Measurements from ENCODE around the gene CD47. TPM values are rescaled to one million over a fixed set of nuclear protein-coding genes. Genes with fewer than 3 reads are reported as not detected.

The CD47 gene
- polyA plus RNA-seq, 3 donors = 52.3 to 203 (median 173) TPM

- peak overlapping the region; percentile 87 for H3K4me2 ChIP-seq (replicated peaks; ENCODE audit: extremely low read depth, low read length, poor library complexity, severe bottlenecking)
- Mint-ChIP-seq H3K4me1 (peaks cover 16% of the 10 kb centered on the region), H3K36me3 (no peaks in the 10 kb centered on the region), H3K4me3 (peak overlapping the region; percentile 61 to 77), H3K9me3 (peaks cover 0 to 4% (median 0%) of the 10 kb centered on the region in 7 donors), H3K27ac (peak overlapping the region in 5 of 7 donors; percentile 48 to 97 (median 66)), H3K27me3 (ENCODE audit: low read depth in 3 of 3) (peaks cover 2 to 6% (median 3%) of the 10 kb centered on the region in 3 donors)
- intact Hi-C loops (cut with micrococcal nuclease) = no loop called here
- H3K79me2 ChIP-seq (ENCODE audit: insufficient read depth, low read length) = peaks cover 70% of the 10 kb centered on the region
- no peaks in the 10 kb centered on the region for H3K36me3 ChIP-seq (replicated peaks in 1 of 2; ENCODE audit: control insufficient read depth in 1 of 2, insufficient read depth in 2 of 2, low read length in 2 of 2)
- peak overlapping the region in 1 of 2 donors; percentile 96 for H3K27ac ChIP-seq (ENCODE audit: low read depth in 1 of 2, low read length in 2 of 2)
- H4K20me1 ChIP-seq (ENCODE audit: insufficient read depth, low read length) = peaks cover 23% of the 10 kb centered on the region
- peaks cover 34 to 51% of the 10 kb centered on the region in 2 donors for H3K4me1 ChIP-seq (ENCODE audit: control insufficient read depth in 1 of 2, insufficient read depth in 2 of 2, low read length in 2 of 2)
- TF ChIP-seq CTCF (IDR thresholded peaks at IDR 0.05) = no peak
- H3K27me3 ChIP-seq (ENCODE audit: control insufficient read depth in 2 of 2, insufficient read depth in 2 of 2, low read length in 2 of 2) = no peaks in the 10 kb centered on the region
- peak; percentile 15 to 44 (median 38) for DNase-seq
- H2AFZ ChIP-seq (ENCODE audit: insufficient read depth, low read depth, low read length, poor library complexity, severe bottlenecking) = no peak overlapping the region
- 0% methylated on average over 2 of the region's 2 CpGs for WGBS (ENCODE audit: insufficient coverage)
- peak overlapping the region; percentile 97 for H3K9ac ChIP-seq (ENCODE audit: insufficient read depth, low read length, poor library complexity, severe bottlenecking)
- H3K9me3 ChIP-seq (replicated peaks in 1 of 2; ENCODE audit: control insufficient read depth in 1 of 2, insufficient read depth in 1 of 2, low read length in 2 of 2) = no peaks in the 10 kb centered on the region
- H3K4me3 ChIP-seq (replicated peaks in 1 of 3; ENCODE audit: low read depth in 2 of 3, low read length in 3 of 3) = peak overlapping the region; percentile 9 to 94 (median 82)
Measured at GRCh38 chr3:108088697-108089096, 2.1 kb downstream of the CD47 start.

GRCh38 chr3:108088146-108088545, 2.7 kb downstream of the CD47 start:
- Histone ChIP-seq H3K9ac (ENCODE audit: insufficient read depth, low read length, poor library complexity, severe bottlenecking) (no peak overlapping the region), H3K36me3 (replicated peaks in 1 of 2; ENCODE audit: control insufficient read depth in 1 of 2, insufficient read depth in 2 of 2, low read length in 2 of 2) (no peaks in the 10 kb centered on the region), H3K9me3 (replicated peaks in 1 of 2; ENCODE audit: control insufficient read depth in 1 of 2, insufficient read depth in 1 of 2, low read length in 2 of 2) (no peaks in the 10 kb centered on the region), H3K27ac (ENCODE audit: low read depth in 1 of 2, low read length in 2 of 2) (peak overlapping the region in 1 of 2 donors; percentile 43), H3K4me1 (ENCODE audit: control insufficient read depth in 1 of 2, insufficient read depth in 2 of 2, low read length in 2 of 2) (peaks cover 34 to 51% of the 10 kb centered on the region in 2 donors), H3K4me2 (replicated peaks; ENCODE audit: extremely low read depth, low read length, poor library complexity, severe bottlenecking) (peak overlapping the region; percentile 87), H3K27me3 (ENCODE audit: control insufficient read depth in 2 of 2, insufficient read depth in 2 of 2, low read length in 2 of 2) (no peaks in the 10 kb centered on the region), H3K79me2 (ENCODE audit: insufficient read depth, low read length) (peaks cover 76% of the 10 kb centered on the region), H4K20me1 (ENCODE audit: insufficient read depth, low read length) (peaks cover 28% of the 10 kb centered on the region), H2AFZ (ENCODE audit: insufficient read depth, low read depth, low read length, poor library complexity, severe bottlenecking) (no peak overlapping the region), H3K4me3 (replicated peaks in 1 of 3; ENCODE audit: low read depth in 2 of 3, low read length in 3 of 3) (peak overlapping the region in 1 of 3 experiments; percentile 94)
- peaks cover 17% of the 10 kb centered on the region for H3K4me1 Mint-ChIP-seq
- no peak for TF ChIP-seq CTCF (IDR thresholded peaks at IDR 0.05)
- peak overlapping the region in 2 of 7 donors; percentile 37 to 70 for H3K27ac Mint-ChIP-seq
- peaks cover 2 to 6% (median 3%) of the 10 kb centered on the region in 3 donors for H3K27me3 Mint-ChIP-seq (ENCODE audit: low read depth in 3 of 3)
- intact Hi-C loops (cut with micrococcal nuclease) = no loop called here
- peaks cover 0 to 4% (median 0%) of the 10 kb centered on the region in 7 donors for H3K9me3 Mint-ChIP-seq
- DNase-seq = no peak
- no peaks in the 10 kb centered on the region for H3K36me3 Mint-ChIP-seq
- no CpG with 5 or more reads among the region's 4 CpGs for WGBS (ENCODE audit: insufficient coverage)
- H3K4me3 Mint-ChIP-seq = no peak overlapping the region
